ENCODE results near the gene PDSS2.

The PDSS2 gene

GRCh38 chr6:107267006-107267405 lies 192.4 kb downstream of the PDSS2 start:
- DNase-seq (ENCODE audit: low read depth), result no peak

GRCh38 chr6:107266563-107266962 lies 192.8 kb downstream of the PDSS2 start:
- DNase-seq (ENCODE audit: low read depth), result no peak

GRCh38 chr6:107264357-107264840 lies 195.0 kb downstream of the PDSS2 start:
- DNase-seq (ENCODE audit: low read depth), result no peak

- DNase-seq (ENCODE audit: low read depth), result no peak
These were observed 199.4 kb downstream of the PDSS2 start for GRCh38 chr6:107259951-107260350.

- no peak for DNase-seq (ENCODE audit: low read depth)
These were observed 211.2 kb downstream of the PDSS2 start for GRCh38 chr6:107248147-107248546.

- DNase-seq (ENCODE audit: low read depth), result no peak
These were observed 212.3 kb downstream of the PDSS2 start for GRCh38 chr6:107246972-107247615.

GRCh38 chr6:107246249-107246971 lies 213.0 kb downstream of the PDSS2 start:
- no peak for DNase-seq (ENCODE audit: low read depth)

- no peak for DNase-seq (ENCODE audit: low read depth)
These were observed 214.5 kb downstream of the PDSS2 start for GRCh38 chr6:107244742-107245480.

- no peak for DNase-seq (ENCODE audit: low read depth)
These were observed 215.2 kb downstream of the PDSS2 start for GRCh38 chr6:107244082-107244741.

- no peak for DNase-seq (ENCODE audit: low read depth)
These were observed 215.9 kb downstream of the PDSS2 start for GRCh38 chr6:107243471-107243870.

- DNase-seq (ENCODE audit: low read depth), result no peak
These were observed 221.2 kb downstream of the PDSS2 start for GRCh38 chr6:107237992-107238660.

GRCh38 chr6:107235511-107235910 lies 223.9 kb downstream of the PDSS2 start:
- no peak for DNase-seq (ENCODE audit: low read depth)

GRCh38 chr6:107235007-107235406 lies 224.4 kb downstream of the PDSS2 start:
- DNase-seq (ENCODE audit: low read depth), result no peak

GRCh38 chr6:107231243-107231642 lies 228.1 kb downstream of the PDSS2 start:
- DNase-seq (ENCODE audit: low read depth), result no peak

- DNase-seq (ENCODE audit: low read depth), result no peak
These were observed 228.9 kb downstream of the PDSS2 start for GRCh38 chr6:107230448-107230847.

- no peak for DNase-seq (ENCODE audit: low read depth)
These were observed 229.3 kb downstream of the PDSS2 start for GRCh38 chr6:107230024-107230423.

- DNase-seq (ENCODE audit: low read depth), result no peak
These were observed 230.6 kb downstream of the PDSS2 start for GRCh38 chr6:107228754-107229153.

GRCh38 chr6:107221519-107221918 lies 237.8 kb downstream of the PDSS2 start:
- no peak for DNase-seq (ENCODE audit: low read depth)

GRCh38 chr6:107219851-107220250 lies 239.5 kb downstream of the PDSS2 start:
- no peak for DNase-seq (ENCODE audit: low read depth)

GRCh38 chr6:107218142-107218541 lies 241.2 kb downstream of the PDSS2 start:
- no peak for DNase-seq (ENCODE audit: low read depth)

- no peak for DNase-seq (ENCODE audit: low read depth)
These were observed 242.1 kb downstream of the PDSS2 start for GRCh38 chr6:107217248-107217647.
